HG03432 (cell line): Measurements from ENCODE around the gene CCDC92.

Source experiments
- ATAC-seq: cut with Tn5 transposase; IDR thresholded peaks from one replicate; pipeline ENCODE4 v1.9.1; 2021; ENCODE audit warnings: mild to moderate bottlenecking, moderate library complexity; ENCODE audit not compliant: unreplicated experiment

Gene CCDC92

DNA sequence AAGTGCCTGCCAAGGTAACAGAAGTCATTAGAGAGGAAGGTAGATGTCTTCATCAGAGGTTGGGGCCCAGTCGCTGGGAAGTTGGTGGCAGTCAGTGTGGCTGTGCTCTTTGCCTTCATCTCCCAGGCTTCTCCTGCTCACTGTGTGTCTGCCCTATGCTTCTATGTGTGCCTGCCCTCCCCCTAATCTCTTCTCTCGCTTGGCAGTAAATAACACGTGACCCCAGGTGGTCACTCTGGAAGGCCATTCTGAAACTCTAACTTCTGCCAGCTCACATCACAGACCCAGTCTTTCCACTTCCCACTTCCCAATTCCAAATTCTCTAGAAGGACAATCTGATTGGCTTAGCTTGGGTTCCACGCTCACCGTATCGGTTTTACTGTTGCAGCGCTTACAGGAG is 9.6 kb upstream of the CCDC92 start:
- no peak for ATAC-seq

DNA sequence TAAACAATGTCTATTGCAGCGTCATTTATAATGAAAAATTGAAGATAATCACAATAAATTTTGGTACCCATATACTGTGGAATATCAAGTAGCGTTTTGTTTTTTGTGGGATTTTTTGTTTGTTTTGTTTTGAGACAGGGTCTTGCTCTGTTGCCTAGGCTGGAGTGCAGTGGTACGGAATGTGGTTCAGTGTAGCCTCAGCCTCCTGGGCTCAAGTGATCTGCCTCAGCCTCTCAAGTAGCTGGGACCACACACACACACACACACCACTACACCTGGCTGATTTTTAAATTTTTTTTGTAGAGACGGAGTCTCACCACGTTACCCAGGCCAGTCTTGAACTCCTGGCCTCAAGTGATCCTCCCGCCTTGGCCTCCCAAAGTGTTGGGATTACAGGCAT is 6.9 kb upstream of the CCDC92 start:
- ATAC-seq = no peak

DNA sequence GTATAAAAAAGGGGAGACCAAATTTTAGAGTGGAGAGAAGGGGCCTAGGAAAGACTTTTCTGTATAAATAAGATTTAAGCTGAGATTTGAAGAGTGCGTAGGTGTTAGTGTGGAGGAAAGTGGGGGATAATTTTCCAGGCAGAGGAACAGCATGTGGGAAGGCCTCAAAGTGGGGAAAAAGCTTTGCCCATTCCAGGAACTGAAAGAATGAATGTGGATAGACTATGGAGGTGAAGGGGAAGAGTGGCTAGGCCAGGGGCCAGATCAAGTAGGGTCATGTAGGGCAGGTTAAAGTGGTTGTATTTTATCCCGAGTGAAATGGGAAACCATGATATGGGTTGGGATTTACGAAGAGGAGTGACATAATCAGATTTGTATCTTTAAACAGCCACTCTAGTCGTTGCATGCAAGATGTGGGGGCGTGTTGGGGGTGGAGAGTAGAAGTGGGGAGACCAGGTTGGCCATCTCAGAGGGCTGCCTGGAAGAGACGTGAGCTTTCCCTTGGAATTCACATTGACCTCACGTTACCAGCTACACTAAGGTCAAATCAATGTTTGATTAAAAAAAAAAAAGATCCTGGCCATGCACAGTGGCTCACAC is 3.7 kb upstream of the CCDC92 start:
- ATAC-seq = no peak

DNA sequence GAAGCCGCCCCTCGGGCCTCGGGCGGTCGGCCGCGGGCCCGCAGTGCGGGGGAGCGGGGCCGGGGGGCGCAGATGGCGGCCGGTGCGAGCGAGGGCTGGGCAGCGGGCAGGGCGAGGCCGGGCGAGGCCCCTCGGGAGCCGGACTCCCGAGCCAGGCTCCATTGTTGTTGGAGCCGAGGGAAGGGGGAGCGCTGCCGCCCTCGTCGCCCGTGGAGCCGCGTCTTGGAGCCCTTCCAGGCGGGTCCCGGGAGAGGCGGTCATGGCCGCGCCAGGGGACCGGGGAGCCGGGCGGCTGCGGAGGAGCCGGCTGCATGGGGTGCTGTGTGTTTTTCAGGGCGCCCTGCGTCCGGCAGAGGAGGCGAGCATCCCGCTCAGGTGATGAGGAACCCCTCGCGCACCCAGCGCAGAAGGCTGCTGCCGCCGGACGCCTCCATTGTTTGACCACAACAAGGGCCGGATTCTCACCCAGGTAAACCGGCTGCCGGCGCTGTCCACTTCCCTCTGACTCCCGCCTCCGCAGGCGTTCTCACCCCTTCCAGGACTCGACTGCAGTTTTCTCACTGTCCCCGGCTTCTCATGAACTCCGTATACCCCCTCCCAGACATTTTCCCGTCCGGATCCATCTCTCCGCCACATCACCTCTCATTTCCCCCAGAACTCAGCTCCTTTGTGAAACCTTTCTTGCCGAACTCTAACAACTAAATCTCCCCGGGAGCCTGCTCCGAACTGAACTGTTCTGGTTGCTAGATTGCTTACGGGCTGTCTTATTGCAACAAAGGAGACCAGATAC is 1.1 kb upstream of the CCDC92 start:
- ATAC-seq = peak; percentile 27

DNA sequence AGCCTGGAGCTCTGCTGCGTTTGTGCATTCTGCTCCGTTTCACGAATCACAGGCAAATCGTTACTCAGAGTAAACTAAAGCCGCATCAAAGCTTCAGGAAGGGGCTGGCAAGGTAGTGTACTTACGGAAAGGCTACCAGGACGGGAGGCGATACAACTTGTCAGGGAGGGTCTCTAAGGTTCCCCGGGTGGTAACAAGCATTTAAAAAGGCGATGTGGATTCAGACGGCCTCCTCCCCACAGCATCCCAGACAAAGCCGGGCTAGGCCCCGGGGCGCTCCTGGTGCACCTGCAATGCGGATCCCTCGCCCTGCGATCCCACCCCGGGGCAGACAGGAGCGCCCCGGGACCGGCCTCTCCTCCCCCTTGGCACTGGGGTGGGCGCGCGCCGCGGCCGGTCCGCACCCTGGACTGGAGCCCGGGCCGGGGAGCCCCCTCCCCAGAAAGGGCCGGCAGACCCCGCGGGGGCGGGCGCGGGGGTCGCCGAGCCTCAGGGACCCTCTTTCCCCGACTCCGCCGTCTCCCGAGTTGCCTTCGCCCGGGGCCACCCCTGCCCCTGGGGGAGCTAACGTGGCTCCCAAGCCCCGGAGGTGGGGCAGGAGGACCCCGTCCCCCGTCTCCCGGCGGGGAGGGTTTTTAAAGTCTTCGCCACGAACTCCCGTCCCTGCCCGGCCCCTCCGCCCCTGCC is 718 bp downstream of the CCDC92 start:
- peak; percentile 13 for ATAC-seq

DNA sequence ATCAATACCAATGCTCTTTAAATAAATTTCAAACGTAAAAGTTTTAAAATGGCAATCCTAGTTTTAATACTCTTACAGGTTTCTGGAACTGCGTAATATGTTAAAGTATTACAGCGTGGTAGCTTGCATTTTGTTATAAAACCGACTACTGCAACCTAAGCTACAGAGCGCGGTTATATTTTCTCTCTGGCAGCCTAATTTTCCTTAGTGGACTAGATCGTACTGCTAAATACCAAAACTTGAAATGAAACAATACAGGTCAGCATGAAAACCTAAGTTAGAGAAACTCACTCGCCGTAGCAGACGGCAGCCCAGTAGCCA is 1.2 kb downstream of the CCDC92 start:
- ATAC-seq = no peak

DNA sequence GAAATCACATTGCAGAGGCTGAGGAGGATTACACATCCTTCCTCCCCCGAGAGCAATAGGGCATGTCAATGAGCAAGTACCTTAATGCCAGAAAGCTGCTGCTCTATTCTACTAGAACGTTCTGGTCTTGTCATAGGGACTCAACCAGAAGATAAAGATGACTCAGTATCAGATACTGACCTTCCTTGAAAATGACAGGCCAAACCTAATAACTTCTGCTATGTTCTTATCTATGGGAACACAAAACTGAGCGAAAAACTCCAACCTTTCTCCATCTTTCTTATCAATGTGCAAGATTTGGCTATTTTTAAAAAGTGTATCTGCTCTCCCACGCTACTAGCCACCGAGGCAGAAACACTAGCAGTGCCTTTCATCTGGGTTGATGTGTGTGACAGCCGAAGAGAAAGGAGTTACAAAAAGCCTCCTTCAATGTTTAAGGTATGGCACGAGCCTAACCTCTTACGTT is 5.5 kb downstream of the CCDC92 start:
- no peak for ATAC-seq

DNA sequence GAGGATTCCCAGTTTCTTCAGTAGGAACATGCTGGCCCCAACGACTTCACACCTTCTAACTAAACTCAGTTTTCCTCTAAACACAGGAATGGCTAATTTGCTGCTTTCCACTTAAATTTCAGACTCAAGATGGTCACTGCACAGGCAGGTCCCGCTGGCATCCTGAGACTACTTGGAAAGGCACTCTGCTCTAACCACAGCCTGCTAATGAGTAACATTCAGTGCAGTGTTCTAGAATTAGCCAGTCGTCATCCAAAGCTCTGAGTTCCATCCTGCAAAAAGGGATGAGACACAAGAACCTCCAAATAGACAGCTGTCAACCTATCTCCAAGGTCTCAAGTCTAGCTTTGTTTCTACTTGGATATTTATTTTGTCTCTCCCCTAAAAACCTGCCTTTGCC is 6.0 kb downstream of the CCDC92 start:
- ATAC-seq = no peak

DNA sequence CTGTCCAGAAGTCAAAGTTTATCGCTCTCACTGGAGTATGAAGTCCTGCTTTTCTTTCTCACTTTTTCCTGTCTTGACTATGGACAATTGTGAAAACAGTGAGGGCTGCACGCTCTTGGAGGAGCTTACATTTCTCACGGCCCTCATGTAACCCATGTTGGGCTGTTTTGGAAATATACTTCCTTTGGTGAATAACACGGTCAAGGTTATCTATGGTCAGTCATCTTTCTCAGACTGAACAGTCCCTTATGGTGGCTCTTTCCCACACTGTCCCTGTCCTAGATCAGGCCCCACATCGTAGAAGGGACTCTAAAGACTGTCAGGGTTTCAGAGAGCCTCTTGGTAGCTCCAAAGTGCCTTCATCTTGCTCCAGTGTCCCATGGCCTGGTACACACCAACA is 7.2 kb downstream of the CCDC92 start:
- ATAC-seq = no peak

DNA sequence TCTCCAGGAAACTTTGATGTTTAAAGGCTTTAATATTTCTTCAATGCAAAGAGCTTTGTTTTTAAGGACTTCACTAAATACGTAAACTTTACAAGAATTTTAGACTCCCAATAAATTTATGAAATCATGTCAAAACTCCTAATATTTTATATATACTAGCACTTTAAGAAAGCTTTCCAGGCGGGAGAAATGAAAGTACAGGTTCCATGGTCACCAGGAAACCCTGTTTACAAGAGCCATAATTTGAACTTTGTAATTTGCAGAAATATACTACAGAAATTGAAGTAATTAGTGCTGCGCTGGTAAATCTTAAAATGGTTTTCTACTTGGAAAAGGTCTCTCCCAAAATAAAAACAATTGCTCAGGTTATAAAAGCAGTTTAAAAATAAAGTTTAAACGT is 8.8 kb downstream of the CCDC92 start:
- ATAC-seq = no peak

DNA sequence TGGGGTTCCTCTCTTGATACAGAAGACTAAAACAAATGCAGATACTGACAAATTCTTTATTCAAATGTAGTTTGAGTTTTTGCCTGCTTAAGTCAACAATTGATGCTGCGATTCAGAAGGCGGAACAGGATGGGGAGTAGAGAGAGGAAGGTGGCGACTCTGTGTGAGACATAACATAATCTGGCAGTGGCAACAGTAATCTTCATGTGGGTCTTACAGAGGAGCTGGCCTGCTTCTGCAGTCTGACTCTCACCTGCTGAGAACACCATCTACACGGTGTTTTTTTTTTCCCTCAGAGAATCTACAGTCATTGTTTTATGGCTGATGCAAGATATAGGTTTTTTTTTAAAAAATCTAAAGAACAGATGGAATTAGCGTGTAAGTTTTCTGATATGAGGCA is 10.1 kb downstream of the CCDC92 start:
- ATAC-seq = no peak

DNA sequence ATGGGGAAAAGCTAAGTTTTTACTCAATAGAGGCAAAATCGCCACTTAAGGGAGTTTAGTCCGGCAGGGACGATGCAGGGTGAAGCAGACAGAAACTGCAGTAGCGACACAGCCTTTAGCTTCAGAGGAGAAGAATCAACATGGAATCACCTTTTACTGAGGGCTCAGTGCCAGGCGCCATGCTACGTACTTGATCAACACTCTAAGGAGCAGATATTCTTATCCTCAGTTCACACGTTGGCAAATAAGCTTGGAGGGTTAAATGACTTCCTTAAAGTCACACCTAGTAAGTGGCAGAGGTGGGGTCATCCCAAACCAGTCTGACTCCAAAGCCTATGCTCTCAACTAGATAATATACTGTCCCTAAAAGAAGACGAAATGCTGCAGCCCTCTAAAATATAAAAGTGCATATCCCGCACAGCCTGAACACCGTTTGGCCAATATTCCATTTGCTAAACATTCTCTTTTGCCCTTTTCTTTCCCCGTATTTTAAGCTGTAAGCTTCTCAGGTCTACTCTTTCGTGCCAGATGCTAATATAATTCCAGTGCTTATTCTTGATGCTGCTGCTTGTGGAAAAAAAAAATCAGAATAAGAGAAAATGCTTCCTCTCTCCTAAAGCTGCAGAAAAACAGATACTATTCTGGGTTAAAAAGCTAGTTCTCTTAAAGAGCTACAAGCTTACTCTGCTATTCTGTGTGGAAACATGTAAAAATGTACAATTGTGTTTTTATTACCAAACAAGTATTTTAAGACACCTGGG is 10.9 kb downstream of the CCDC92 start:
- no peak for ATAC-seq

DNA sequence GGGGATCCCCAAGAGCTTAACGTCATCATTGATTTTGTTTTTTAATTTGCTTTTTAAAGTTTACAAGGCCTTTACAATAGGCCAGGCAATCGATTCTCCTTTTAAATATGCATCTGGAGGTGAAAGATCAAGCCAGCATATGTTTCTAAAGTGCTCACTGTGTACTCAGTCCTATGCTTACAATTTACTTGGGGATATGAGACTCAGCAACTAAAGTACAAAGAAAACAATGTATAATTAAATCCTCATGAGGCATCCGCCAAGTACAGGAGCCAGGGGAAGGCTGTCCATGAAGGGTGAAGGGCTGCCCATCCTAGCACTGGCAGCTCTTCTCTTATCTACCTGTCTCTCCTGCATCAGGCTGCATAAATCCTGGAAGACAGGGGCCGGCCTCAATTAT is 11.8 kb downstream of the CCDC92 start:
- ATAC-seq = no peak

DNA sequence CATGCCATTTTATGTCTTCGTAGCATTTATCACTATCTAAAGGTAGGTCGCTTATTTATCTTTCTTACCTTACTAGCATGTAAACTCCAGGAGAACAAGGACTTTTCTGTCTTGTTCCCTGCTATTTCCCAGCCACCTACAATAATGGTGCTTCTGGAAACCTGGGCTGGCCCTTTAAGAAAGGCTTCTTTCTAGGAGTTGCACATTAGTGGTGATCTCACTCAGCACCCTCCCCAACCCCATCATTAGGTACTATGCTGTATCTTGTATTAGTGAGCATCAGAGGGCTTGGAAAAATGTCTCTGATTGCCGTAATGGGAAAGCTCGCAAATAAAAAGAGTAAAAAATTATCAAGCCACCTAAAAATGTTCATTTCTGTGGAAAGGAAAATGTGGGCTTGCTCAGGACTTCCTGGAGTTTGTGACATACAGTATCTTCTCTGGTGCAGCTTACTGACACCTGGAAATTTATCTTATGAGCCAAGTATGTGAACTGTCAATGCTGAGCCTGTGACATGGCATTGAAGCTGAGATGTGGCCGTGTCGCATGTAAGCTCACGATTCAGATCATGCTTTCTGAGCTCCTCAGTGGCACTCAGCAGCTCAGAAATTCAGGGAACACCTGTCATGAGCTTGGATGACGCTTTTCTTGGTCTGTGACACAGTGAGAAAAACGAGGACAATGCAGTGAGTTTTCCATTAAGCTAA is 12.4 kb downstream of the CCDC92 start:
- no peak for ATAC-seq

DNA sequence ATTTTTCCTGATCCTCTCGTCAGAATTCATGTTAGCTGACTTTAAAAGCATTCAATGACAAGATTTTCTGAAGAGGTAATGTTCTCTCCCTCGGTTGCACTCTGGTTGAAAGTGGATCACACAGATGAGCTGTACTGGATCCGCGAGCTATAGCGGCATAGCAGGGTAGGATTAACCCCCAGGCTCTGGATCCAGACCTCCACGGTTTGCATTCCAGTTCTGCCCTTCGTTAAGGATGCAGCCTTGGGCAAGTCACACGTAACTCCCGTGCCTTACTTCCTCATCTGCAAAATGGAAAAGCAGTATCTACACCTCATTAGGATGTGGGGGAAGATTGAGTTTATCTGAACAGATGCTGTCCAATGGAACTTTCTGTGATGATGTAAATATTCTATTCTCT is 13.8 kb downstream of the CCDC92 start:
- no peak for ATAC-seq

DNA sequence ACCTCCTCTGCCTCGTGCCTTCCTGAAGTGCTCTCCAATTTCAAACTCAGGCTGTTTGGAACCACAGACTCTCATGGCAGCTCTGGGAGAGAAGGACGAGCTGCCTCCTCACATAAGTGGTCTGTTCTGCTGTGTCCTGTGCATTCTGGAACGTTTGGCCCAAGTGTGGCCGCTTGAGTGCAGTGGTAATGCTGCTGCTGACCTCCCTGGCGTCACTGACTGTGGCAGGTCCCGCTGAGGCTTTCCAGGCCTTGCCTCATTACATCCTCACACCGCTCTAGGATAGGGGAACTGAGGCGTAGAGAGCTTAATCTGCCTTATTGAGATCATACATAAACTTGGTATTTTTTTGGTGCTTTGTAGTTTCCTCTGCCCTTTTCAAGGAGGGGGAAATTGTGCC is 14.2 kb downstream of the CCDC92 start:
- no peak for ATAC-seq

DNA sequence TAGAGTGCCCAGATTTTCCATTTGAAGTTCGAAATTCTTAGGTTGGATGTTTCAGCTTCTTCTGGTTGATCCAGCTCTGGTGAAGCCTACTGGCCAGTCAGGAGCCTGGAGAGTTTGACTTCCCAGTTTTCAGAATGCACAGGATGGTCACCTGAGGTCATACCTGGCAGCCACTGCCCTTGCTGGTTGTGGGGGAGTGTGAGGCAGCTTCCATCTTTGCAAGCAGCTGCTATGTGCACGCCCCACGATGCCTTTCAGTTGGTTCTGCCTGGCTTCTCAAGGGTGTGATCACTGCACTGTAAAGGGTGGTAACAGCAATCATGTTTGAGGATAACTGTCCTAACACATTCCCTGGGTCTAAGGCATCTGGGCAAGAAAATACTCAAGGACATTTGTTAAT is 15.4 kb downstream of the CCDC92 start:
- no peak for ATAC-seq

DNA sequence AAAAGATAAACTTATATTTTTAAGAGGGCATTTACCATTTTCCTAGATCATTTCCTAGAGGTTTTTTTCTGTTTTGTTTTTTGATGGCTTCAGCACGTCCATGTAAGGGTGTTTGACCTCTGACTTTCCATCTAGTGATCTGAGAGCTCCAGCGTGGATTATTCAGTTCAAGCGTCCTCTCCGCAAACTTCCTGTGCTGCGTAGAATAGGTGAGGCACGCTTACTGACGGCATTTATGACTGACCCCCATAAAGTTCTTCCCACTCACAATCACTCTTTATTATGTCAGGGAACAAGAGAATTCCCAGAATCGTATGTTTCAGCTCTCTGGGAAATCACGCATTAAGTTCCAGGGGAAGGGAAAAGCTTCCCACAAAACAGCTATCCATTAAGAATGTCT is 16.4 kb downstream of the CCDC92 start:
- no peak for ATAC-seq

DNA sequence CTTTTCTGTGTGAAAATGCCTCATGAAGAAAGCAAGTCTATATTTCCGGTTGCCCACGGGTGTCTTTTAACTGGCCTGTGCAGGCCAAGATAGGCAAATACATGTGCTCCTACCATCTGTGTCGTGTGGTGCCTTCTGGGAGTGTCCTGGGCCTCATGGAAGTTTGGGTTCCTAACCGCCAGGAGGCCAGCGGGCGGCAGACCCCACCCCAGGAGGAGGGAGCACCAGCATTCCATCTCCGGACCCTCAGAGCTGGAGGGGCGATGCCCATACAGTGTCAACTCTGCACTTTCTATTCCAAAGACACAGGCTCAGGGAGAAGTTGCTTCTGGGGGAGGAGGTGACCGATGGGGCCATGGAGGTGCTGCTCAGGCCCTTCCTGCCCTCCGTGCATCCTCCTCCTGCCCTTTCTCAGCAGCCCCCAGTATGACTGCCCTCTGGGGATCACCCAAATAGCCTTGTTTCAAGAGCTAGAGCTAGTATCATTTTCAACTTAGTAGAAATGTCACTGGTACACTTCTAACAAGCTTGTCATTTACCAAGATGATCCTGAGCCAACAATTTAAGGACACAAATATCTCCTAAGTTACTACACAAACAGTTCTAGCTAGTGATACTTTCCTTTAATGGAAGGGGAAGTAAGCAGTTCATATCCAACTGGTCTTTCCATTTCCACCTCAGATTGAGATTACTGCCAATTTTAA is 17.8 kb downstream of the CCDC92 start:
- no peak for ATAC-seq

DNA sequence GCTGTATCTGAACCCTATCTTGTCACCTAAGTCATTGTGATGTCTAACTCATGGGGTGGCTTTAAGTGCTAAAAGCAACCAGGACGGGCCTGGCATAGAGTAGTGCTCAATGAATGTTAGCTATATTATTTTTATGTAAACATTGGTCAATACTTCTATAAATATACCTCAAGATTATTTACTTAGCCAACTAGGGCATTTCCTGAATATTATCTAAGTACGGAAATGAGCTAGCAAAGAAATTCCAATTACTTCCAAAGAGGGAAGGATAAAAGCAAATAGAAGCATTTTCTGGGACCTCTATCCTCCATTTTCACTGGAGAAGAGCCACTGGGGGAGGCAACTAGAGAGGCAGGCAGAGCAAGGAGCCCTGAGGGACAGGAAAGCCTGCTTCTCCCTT is 20.6 kb downstream of the CCDC92 start:
- ATAC-seq = no peak
